ENCODE measurements around the gene MTHFD1L.

Gene MTHFD1L

GRCh38 chr6:151008425-151008824 is 142.9 kb downstream of the MTHFD1L start:
- no peak for TF ChIP-seq CTCF (IDR thresholded peaks at IDR 0.05; ENCODE audit: low read depth, low read length)
- no peak overlapping the region for H3K4me3 ChIP-seq (ENCODE audit: low read depth, low read length)
- in situ Hi-C loops (cut with HindIII; ENCODE audit: low sequenced_read_pairs) = no loop called here
- DNase-seq (ENCODE audit: low read depth, low spot score) = no peak

- in situ Hi-C loops (cut with HindIII; ENCODE audit: low sequenced_read_pairs) = no loop called here
- DNase-seq (ENCODE audit: low read depth, low spot score) = no peak
- H3K4me3 ChIP-seq (ENCODE audit: low read depth, low read length) = no peak overlapping the region
- no peak for TF ChIP-seq CTCF (IDR thresholded peaks at IDR 0.05; ENCODE audit: low read depth, low read length)
Observed at GRCh38 chr6:151009576-151009975, 144.1 kb downstream of the MTHFD1L start.

GRCh38 chr6:151010071-151010470 is 144.6 kb downstream of the MTHFD1L start:
- no peak overlapping the region for H3K4me3 ChIP-seq (ENCODE audit: low read depth, low read length)
- no peak for DNase-seq (ENCODE audit: low read depth, low spot score)
- in situ Hi-C loops (cut with HindIII; ENCODE audit: low sequenced_read_pairs) = no loop called here
- no peak for TF ChIP-seq CTCF (IDR thresholded peaks at IDR 0.05; ENCODE audit: low read depth, low read length)

- no peak overlapping the region for H3K4me3 ChIP-seq (ENCODE audit: low read depth, low read length)
- in situ Hi-C loops (cut with HindIII; ENCODE audit: low sequenced_read_pairs) = no loop called here
- TF ChIP-seq CTCF (IDR thresholded peaks at IDR 0.05; ENCODE audit: low read depth, low read length) = no peak
- DNase-seq (ENCODE audit: low read depth, low spot score) = peak; percentile 79
Observed at GRCh38 chr6:151012321-151013294, 147.1 kb downstream of the MTHFD1L start.

GRCh38 chr6:151014404-151015100 is 149.1 kb downstream of the MTHFD1L start:
- H3K4me3 ChIP-seq (ENCODE audit: low read depth, low read length) = no peak overlapping the region
- peak; percentile 96 for TF ChIP-seq CTCF (IDR thresholded peaks at IDR 0.05; ENCODE audit: low read depth, low read length)
- peak; percentile 77 for DNase-seq (ENCODE audit: low read depth, low spot score)
- in situ Hi-C loops (cut with HindIII; ENCODE audit: low sequenced_read_pairs) = no loop called here

- in situ Hi-C loops (cut with HindIII; ENCODE audit: low sequenced_read_pairs) = no loop called here
- DNase-seq (ENCODE audit: low read depth, low spot score) = peak; percentile 33
- H3K4me3 ChIP-seq (ENCODE audit: low read depth, low read length) = no peak overlapping the region
- TF ChIP-seq CTCF (IDR thresholded peaks at IDR 0.05; ENCODE audit: low read depth, low read length) = no peak
Observed at GRCh38 chr6:151015101-151015700, 149.7 kb downstream of the MTHFD1L start.

Data from astrocyte of the spinal cord (primary cell).